ENCODE measurements around the gene CMSS1. TPM values are rescaled to one million over a fixed set of nuclear protein-coding genes. Genes with fewer than 3 reads are reported as not detected.

The CMSS1 gene
- total and polyA plus RNA-seq, 5 donors from 2014 or later, result 20.5 to 34.0 (median 22.0) TPM

- no peak overlapping the region for H3K27ac Mint-ChIP-seq
These were observed 66.8 kb downstream of the CMSS1 start for GRCh38 chr3:99884484-99884883.

GRCh38 chr3:99885085-99885484, 67.4 kb downstream of the CMSS1 start:
- no peak overlapping the region for H3K4me3 Mint-ChIP-seq
- Histone ChIP-seq H3K4me1 (ENCODE audit: control insufficient read depth, insufficient read depth, low read length, poor library complexity, severe bottlenecking) (peaks cover 12% of the 10 kb centered on the region), H3K4me3 (ENCODE audit: low read depth, low read length) (no peak overlapping the region), H3K36me3 (ENCODE audit: control insufficient read depth, insufficient read depth, low read length) (no peaks in the 10 kb centered on the region), H3K9me3 (ENCODE audit: control insufficient read depth in 2 of 2, low read length in 2 of 2) (no peaks in the 10 kb centered on the region), H3K27ac (ENCODE audit: insufficient read depth, low read length, poor library complexity, severe bottlenecking) (no peak overlapping the region), H3K27me3 (ENCODE audit: control insufficient read depth, insufficient read depth, low read length) (no peaks in the 10 kb centered on the region)
- DNase-seq, result no peak
- peaks cover 20 to 29% (median 25%) of the 10 kb centered on the region in 4 donors for H3K4me1 Mint-ChIP-seq
- H3K9me3 Mint-ChIP-seq, result peaks cover 0 to 6% (median 0%) of the 10 kb centered on the region in 7 donors
- no peaks in the 10 kb centered on the region for H3K36me3 Mint-ChIP-seq
- ATAC-seq (ENCODE audit: low read depth in 2 of 2), result no peak
- no peak overlapping the region for H3K27ac Mint-ChIP-seq
- H3K27me3 Mint-ChIP-seq, result no peaks in the 10 kb centered on the region

More at GRCh38 chr3:99884484-99884883, 66.8 kb downstream of the CMSS1 start:
- H3K4me3 Mint-ChIP-seq, result peak overlapping the region in 1 of 4 donors; percentile 4
- no peaks in the 10 kb centered on the region for H3K27me3 ChIP-seq (ENCODE audit: control insufficient read depth, insufficient read depth, low read length)
- H3K4me3 ChIP-seq (ENCODE audit: low read depth, low read length), result no peak overlapping the region
- H3K36me3 Mint-ChIP-seq, result no peaks in the 10 kb centered on the region
- peaks cover 12% of the 10 kb centered on the region for H3K4me1 ChIP-seq (ENCODE audit: control insufficient read depth, insufficient read depth, low read length, poor library complexity, severe bottlenecking)
- no peaks in the 10 kb centered on the region for H3K9me3 ChIP-seq (ENCODE audit: control insufficient read depth in 2 of 2, low read length in 2 of 2)
- H3K27me3 Mint-ChIP-seq, result no peaks in the 10 kb centered on the region
- peak in 1 of 3 donors; percentile 47 for DNase-seq
- no peaks in the 10 kb centered on the region for H3K36me3 ChIP-seq (ENCODE audit: control insufficient read depth, insufficient read depth, low read length)
- H3K9me3 Mint-ChIP-seq, result peaks cover 0 to 6% (median 0%) of the 10 kb centered on the region in 7 donors
- peaks cover 17 to 29% (median 24%) of the 10 kb centered on the region in 4 donors for H3K4me1 Mint-ChIP-seq
- no peak overlapping the region for H3K27ac ChIP-seq (ENCODE audit: insufficient read depth, low read length, poor library complexity, severe bottlenecking)
- ATAC-seq (ENCODE audit: low read depth in 2 of 2), result peak in 1 of 2 donors; percentile 20

- Histone ChIP-seq H3K36me3 (ENCODE audit: control insufficient read depth, insufficient read depth, low read length) (no peaks in the 10 kb centered on the region), H3K27me3 (ENCODE audit: control insufficient read depth, insufficient read depth, low read length) (no peaks in the 10 kb centered on the region), H3K4me1 (ENCODE audit: control insufficient read depth, insufficient read depth, low read length, poor library complexity, severe bottlenecking) (peaks cover 12% of the 10 kb centered on the region), H3K4me3 (ENCODE audit: low read depth, low read length) (no peak overlapping the region), H3K27ac (ENCODE audit: insufficient read depth, low read length, poor library complexity, severe bottlenecking) (no peak overlapping the region), H3K9me3 (ENCODE audit: control insufficient read depth in 2 of 2, low read length in 2 of 2) (no peaks in the 10 kb centered on the region)
- no peaks in the 10 kb centered on the region for H3K27me3 Mint-ChIP-seq
- no peak overlapping the region for H3K4me3 Mint-ChIP-seq
- peak overlapping the region in 1 of 3 donors; percentile 16 for H3K27ac Mint-ChIP-seq
- ATAC-seq (ENCODE audit: low read depth in 2 of 2) (no peak), DNase-seq (no peak)
- H3K4me1 Mint-ChIP-seq, result peaks cover 20 to 29% (median 28%) of the 10 kb centered on the region in 4 donors
- peaks cover 0 to 6% (median 0%) of the 10 kb centered on the region in 7 donors for H3K9me3 Mint-ChIP-seq
- no peaks in the 10 kb centered on the region for H3K36me3 Mint-ChIP-seq
These were observed 68.2 kb downstream of the CMSS1 start for GRCh38 chr3:99885851-99886250.

- Histone ChIP-seq H3K27me3 (ENCODE audit: control insufficient read depth, insufficient read depth, low read length) (no peaks in the 10 kb centered on the region), H3K4me3 (ENCODE audit: low read depth, low read length) (no peak overlapping the region), H3K36me3 (ENCODE audit: control insufficient read depth, insufficient read depth, low read length) (no peaks in the 10 kb centered on the region), H3K9me3 (ENCODE audit: control insufficient read depth in 2 of 2, low read length in 2 of 2) (no peaks in the 10 kb centered on the region), H3K4me1 (ENCODE audit: control insufficient read depth, insufficient read depth, low read length, poor library complexity, severe bottlenecking) (no peaks in the 10 kb centered on the region), H3K27ac (ENCODE audit: insufficient read depth, low read length, poor library complexity, severe bottlenecking) (no peak overlapping the region)
- no peaks in the 10 kb centered on the region for H3K27me3 Mint-ChIP-seq
- no peaks in the 10 kb centered on the region for H3K9me3 Mint-ChIP-seq
- no peak overlapping the region for H3K4me3 Mint-ChIP-seq
- DNase-seq, result no peak
- H3K36me3 Mint-ChIP-seq, result peaks cover 4% of the 10 kb centered on the region
- H3K27ac Mint-ChIP-seq, result no peak overlapping the region
- no peak for ATAC-seq (ENCODE audit: low read depth in 2 of 2)
- H3K4me1 Mint-ChIP-seq, result peaks cover 4 to 24% (median 15%) of the 10 kb centered on the region in 4 donors
These were observed 74.1 kb downstream of the CMSS1 start for GRCh38 chr3:99891610-99892285.

- Mint-ChIP-seq H3K4me3 (no peak overlapping the region), H3K36me3 (peaks cover 4% of the 10 kb centered on the region), H3K4me1 (peaks cover 4 to 24% (median 15%) of the 10 kb centered on the region in 4 donors), H3K27me3 (no peaks in the 10 kb centered on the region), H3K27ac (peak overlapping the region in 1 of 3 donors; percentile 55), H3K9me3 (no peaks in the 10 kb centered on the region)
- no peak for ATAC-seq (ENCODE audit: low read depth in 2 of 2)
- no peaks in the 10 kb centered on the region for H3K27me3 ChIP-seq (ENCODE audit: control insufficient read depth, insufficient read depth, low read length)
- H3K36me3 ChIP-seq (ENCODE audit: control insufficient read depth, insufficient read depth, low read length), result no peaks in the 10 kb centered on the region
- no peak overlapping the region for H3K27ac ChIP-seq (ENCODE audit: insufficient read depth, low read length, poor library complexity, severe bottlenecking)
- H3K4me1 ChIP-seq (ENCODE audit: control insufficient read depth, insufficient read depth, low read length, poor library complexity, severe bottlenecking), result no peaks in the 10 kb centered on the region
- peak in 1 of 3 donors; percentile 6 for DNase-seq
- no peak overlapping the region for H3K4me3 ChIP-seq (ENCODE audit: low read depth, low read length)
- H3K9me3 ChIP-seq (ENCODE audit: control insufficient read depth in 2 of 2, low read length in 2 of 2), result no peaks in the 10 kb centered on the region
These were observed 74.7 kb downstream of the CMSS1 start for GRCh38 chr3:99892332-99892731.

GRCh38 chr3:99895131-99895696, 77.6 kb downstream of the CMSS1 start:
- ATAC-seq (ENCODE audit: low read depth in 2 of 2), result no peak
- no peak overlapping the region for H3K27ac ChIP-seq (ENCODE audit: insufficient read depth, low read length, poor library complexity, severe bottlenecking)
- no peak overlapping the region for H3K27ac Mint-ChIP-seq

GRCh38 chr3:99895703-99896441, 78.2 kb downstream of the CMSS1 start:
- no peaks in the 10 kb centered on the region for H3K36me3 ChIP-seq (ENCODE audit: control insufficient read depth, insufficient read depth, low read length)
- peaks cover 4 to 28% (median 5%) of the 10 kb centered on the region in 4 donors for H3K4me1 Mint-ChIP-seq
- H3K9me3 Mint-ChIP-seq, result no peaks in the 10 kb centered on the region
- no peaks in the 10 kb centered on the region for H3K4me1 ChIP-seq (ENCODE audit: control insufficient read depth, insufficient read depth, low read length, poor library complexity, severe bottlenecking)
- no peaks in the 10 kb centered on the region for H3K9me3 ChIP-seq (ENCODE audit: control insufficient read depth in 2 of 2, low read length in 2 of 2)
- peaks cover 11% of the 10 kb centered on the region for H3K36me3 Mint-ChIP-seq
- DNase-seq, result no peak
- no peak for ATAC-seq (ENCODE audit: low read depth in 2 of 2)
- no peak overlapping the region for H3K27ac ChIP-seq (ENCODE audit: insufficient read depth, low read length, poor library complexity, severe bottlenecking)
- no peak overlapping the region for H3K27ac Mint-ChIP-seq
- no peaks in the 10 kb centered on the region for H3K27me3 ChIP-seq (ENCODE audit: control insufficient read depth, insufficient read depth, low read length)
- H3K27me3 Mint-ChIP-seq, result no peaks in the 10 kb centered on the region
- no peak overlapping the region for H3K4me3 Mint-ChIP-seq
- H3K4me3 ChIP-seq (ENCODE audit: low read depth, low read length), result no peak overlapping the region

More at GRCh38 chr3:99895131-99895696, 77.6 kb downstream of the CMSS1 start:
- Histone ChIP-seq H3K4me1 (ENCODE audit: control insufficient read depth, insufficient read depth, low read length, poor library complexity, severe bottlenecking) (no peaks in the 10 kb centered on the region), H3K4me3 (ENCODE audit: low read depth, low read length) (no peak overlapping the region), H3K9me3 (ENCODE audit: control insufficient read depth in 2 of 2, low read length in 2 of 2) (no peaks in the 10 kb centered on the region), H3K27me3 (ENCODE audit: control insufficient read depth, insufficient read depth, low read length) (no peaks in the 10 kb centered on the region), H3K36me3 (ENCODE audit: control insufficient read depth, insufficient read depth, low read length) (no peaks in the 10 kb centered on the region)
- no peaks in the 10 kb centered on the region for H3K27me3 Mint-ChIP-seq
- H3K36me3 Mint-ChIP-seq, result peaks cover 11% of the 10 kb centered on the region
- DNase-seq, result no peak
- no peak overlapping the region for H3K4me3 Mint-ChIP-seq
- peaks cover 4 to 26% (median 8%) of the 10 kb centered on the region in 4 donors for H3K4me1 Mint-ChIP-seq
- H3K9me3 Mint-ChIP-seq, result no peaks in the 10 kb centered on the region

All from CD4-positive, CD25-positive, alpha-beta regulatory T cell (primary cell).